GM23248 (cell line): ENCODE data around the gene PRMT1. TPM values are rescaled to one million over a fixed set of nuclear protein-coding genes. Genes with fewer than 3 reads are reported as not detected.
A peak's percentile ranks its signal among the peaks of the same experiment; 100 is the strongest.

ENCODE experiments used
- DNase-seq: peaks from one replicate; pipeline ENCODE4 v3.0.0-alpha.2; 2015
- H2AFZ ChIP-seq: fragments of 200-600 bp; sonication (generic); 2 replicates; pipeline ENCODE4 v1.6.1; 2016; ENCODE audit warnings: antibody characterized with exemption
- H3F3A ChIP-seq: fragments of 200-600 bp; sonication (generic); 2 replicates; pipeline ENCODE4 v1.6.1; 2016; ENCODE audit warnings: mild to moderate bottlenecking, antibody characterized with exemption, mixed run types; ENCODE audit not compliant: insufficient read depth
- H3K27ac ChIP-seq: fragments of 200-600 bp; sonication (generic); 2 replicates; pipeline ENCODE4 v1.5.1; 2016; ENCODE audit warnings: mild to moderate bottlenecking
- H3K27me3 ChIP-seq: fragments of 200-600 bp; sonication (generic); replicated peaks from 2 replicates; pipeline ENCODE4 v1.6.1; 2016; ENCODE audit warnings: mild to moderate bottlenecking; ENCODE audit not compliant: insufficient read depth
- H3K36me3 ChIP-seq: fragments of 200-600 bp; sonication (generic); 2 replicates; pipeline ENCODE4 v1.6.1; 2016; ENCODE audit warnings: low read depth, mild to moderate bottlenecking
- H3K4me1 ChIP-seq: fragments of 200-600 bp; sonication (generic); 2 replicates; pipeline ENCODE4 v1.6.1; 2016; ENCODE audit warnings: mild to moderate bottlenecking; ENCODE audit not compliant: insufficient read depth
- H3K4me2 ChIP-seq: fragments of 200-600 bp; sonication (generic); one replicate; pipeline ENCODE4 v1.6.1; 2016; ENCODE audit warnings: mild to moderate bottlenecking; ENCODE audit not compliant: unreplicated experiment
- H3K4me3 ChIP-seq: fragments of 200-600 bp; sonication (generic); 2 replicates; pipeline ENCODE4 v1.5.1; 2016; ENCODE audit warnings: mild to moderate bottlenecking
- H3K79me2 ChIP-seq: fragments of 200-600 bp; sonication (generic); 2 replicates; pipeline ENCODE4 v1.6.1; 2016; ENCODE audit warnings: mild to moderate bottlenecking; ENCODE audit not compliant: insufficient read depth
- H3K9ac ChIP-seq: fragments of 200-600 bp; sonication (generic); 2 replicates; pipeline ENCODE4 v1.6.1; 2016; ENCODE audit warnings: mild to moderate bottlenecking
- H3K9me2 ChIP-seq: fragments of 200-600 bp; sonication (generic); 2 replicates; pipeline ENCODE4 v1.6.1; 2016; ENCODE audit warnings: mixed run types, mild to moderate bottlenecking, moderate library complexity; ENCODE audit not compliant: insufficient read depth
- H3K9me3 ChIP-seq: fragments of 200-600 bp; sonication (generic); one replicate; pipeline ENCODE4 v1.6.1; 2017; ENCODE audit warnings: low read depth
- H4K20me1 ChIP-seq: fragments of 200-600 bp; sonication (generic); 2 replicates; pipeline ENCODE4 v1.6.0; 2016; ENCODE audit not compliant: insufficient read depth
- EZH2 ChIP-seq: fragments of 200-600 bp; sonication (generic); IDR thresholded peaks from 2 replicates; pipeline ENCODE4 v1.6.1; 2018; ENCODE audit warnings: antibody characterized with exemption, mild to moderate bottlenecking; ENCODE audit not compliant: insufficient read depth, poor library complexity, severe bottlenecking
- EZH2phosphoT487 ChIP-seq: fragments of 200-600 bp; sonication (generic); IDR thresholded peaks from 2 replicates; pipeline ENCODE4 v1.6.1; 2018; ENCODE audit warnings: antibody characterized with exemption, moderate library complexity, mild to moderate bottlenecking, low read depth; ENCODE audit not compliant: insufficient read depth
- WGBS, 2 experiments: methylation state at CpG; one replicate each; pipeline ENCODE4 v1.1.6; 2015 to 2017; ENCODE audit warnings: low lambda C conversion rate in 2 of 2, low coverage in 1 of 2; ENCODE audit errors: missing lambda C conversion rate in 2 of 2; 5-methylcytosine and 5-hydroxymethylcytosine counted together
- in situ Hi-C: fragments of 300-500 bp; cut with MboI; formaldehyde crosslinking; loops from 2 replicates; pipeline ENCODE4 v1.15.0; 2020
- polyA plus RNA-seq: library from polyadenylated mRNA; unstranded; fragments of >200 nt; fragmentation: Nextera tagmentation; extraction: Ambion mirVana; gene quantifications from 2 replicates; pipeline ENCODE4 v1.2.1, GENCODE V29; 2016
- total RNA-seq: library from RNA; depleted of rRNA; stranded (reverse); fragments of >200 nt; shearing (Covaris generic); gene quantifications from 2 replicates; pipeline ENCODE4 v1.2.3, GENCODE V29; 2014

Gene PRMT1
- total and polyA plus RNA-seq, 2 experiments from 2014 or later: 164 to 192 TPM

- 88 to 91% methylated on average over 3 of the region's 3 CpGs for WGBS, 2 experiments
- H4K20me1 ChIP-seq: no peaks in the 10 kb centered on the region
- no peaks in the 10 kb centered on the region for H3K9me3 ChIP-seq
- no peaks in the 10 kb centered on the region for H3K9me2 ChIP-seq
- no peak overlapping the region for H3K27ac ChIP-seq
- in situ Hi-C loops: no loop called here
- H2AFZ ChIP-seq: no peak overlapping the region
- no peaks in the 10 kb centered on the region for H3F3A ChIP-seq
- H3K27me3 ChIP-seq: no peaks in the 10 kb centered on the region
- H3K4me1 ChIP-seq: peaks cover 8% of the 10 kb centered on the region; the same call in 1 of the 2 replicates
- H3K9ac ChIP-seq: no peak overlapping the region
- no peaks in the 10 kb centered on the region for H3K36me3 ChIP-seq
- no peak for TF ChIP-seq EZH2phosphoT487
- TF ChIP-seq EZH2: no peak
- DNase-seq: peak; percentile 36
- no peak overlapping the region for H3K4me2 ChIP-seq
- H3K4me3 ChIP-seq: no peak overlapping the region
- H3K79me2 ChIP-seq: peaks cover 13% of the 10 kb centered on the region
Measured at GRCh38 chr19:49669516-49669915, 7.6 kb upstream of the PRMT1 start.

GRCh38 chr19:49672131-49672919 is 4.7 kb upstream of the PRMT1 start:
- H4K20me1 ChIP-seq: no peaks in the 10 kb centered on the region
- peaks cover 2% of the 10 kb centered on the region for H3K79me2 ChIP-seq
- no peaks in the 10 kb centered on the region for H3K9me2 ChIP-seq
- H2AFZ ChIP-seq: peak overlapping the region; percentile 79
- no peaks in the 10 kb centered on the region for H3K27me3 ChIP-seq
- H3K4me3 ChIP-seq: 0 out of 2 replicates have a peak overlapping the region, but pooled peaks have one; percentile 32
- no peak overlapping the region for H3K27ac ChIP-seq
- peak; percentile 80 for DNase-seq
- H3K4me1 ChIP-seq: peaks cover 8% of the 10 kb centered on the region; the same call in 1 of the 2 replicates
- H3K9ac ChIP-seq: peak overlapping the region; percentile 39; the same call in 1 of the 2 replicates
- peak overlapping the region; percentile 50 for H3K4me2 ChIP-seq
- no peaks in the 10 kb centered on the region for H3K9me3 ChIP-seq
- WGBS, 2 experiments: 28 to 31% methylated on average over 28 of the region's 28 CpGs
- no peaks in the 10 kb centered on the region for H3K36me3 ChIP-seq
- TF ChIP-seq EZH2phosphoT487: no peak
- no peak for TF ChIP-seq EZH2
- in situ Hi-C loops: no loop called here
- H3F3A ChIP-seq: peaks cover 11% of the 10 kb centered on the region

GRCh38 chr19:49676136-49676783 is 811 bp upstream of the PRMT1 start:
- TF ChIP-seq EZH2phosphoT487 (no peak), EZH2 (no peak)
- H3K4me2 ChIP-seq: peak overlapping the region; percentile 83
- H3K9me3 ChIP-seq: no peaks in the 10 kb centered on the region
- H3K9ac ChIP-seq: peak overlapping the region; percentile 87
- in situ Hi-C loops: no loop called here
- H3K4me1 ChIP-seq: peaks cover 8% of the 10 kb centered on the region; the same call in 1 of the 2 replicates
- H3K79me2 ChIP-seq: peaks cover 42% of the 10 kb centered on the region
- 0 out of 2 replicates have a peak, but pooled peaks cover 2% of the 10 kb centered on the region for H3K36me3 ChIP-seq
- H3K27ac ChIP-seq: peak overlapping the region; percentile 91
- H2AFZ ChIP-seq: peak overlapping the region; percentile 93
- H3F3A ChIP-seq: peaks cover 11% of the 10 kb centered on the region
- no peaks in the 10 kb centered on the region for H3K27me3 ChIP-seq
- no peaks in the 10 kb centered on the region for H3K9me2 ChIP-seq
- peak overlapping the region; percentile 68 for H3K4me3 ChIP-seq
- DNase-seq: peak; percentile 93
- WGBS, 2 experiments: 5% methylated on average over 27 of the region's 27 CpGs
- H4K20me1 ChIP-seq: no peaks in the 10 kb centered on the region

GRCh38 chr19:49676784-49677230 is 264 bp upstream of the PRMT1 start:
- 1% methylated on average over 33 to 34 of the region's 34 CpGs for WGBS, 2 experiments
- peak overlapping the region; percentile 93 for H3K9ac ChIP-seq
- 0 out of 2 replicates have a peak, but pooled peaks cover 3% of the 10 kb centered on the region for H3K36me3 ChIP-seq
- H2AFZ ChIP-seq: peak overlapping the region; percentile 37; the same call in 1 of the 2 replicates
- H3K27me3 ChIP-seq: no peaks in the 10 kb centered on the region
- in situ Hi-C loops: no loop called here
- H3K4me3 ChIP-seq: peak overlapping the region; percentile 86
- H3K9me3 ChIP-seq: no peaks in the 10 kb centered on the region
- peaks cover 8% of the 10 kb centered on the region; the same call in 1 of the 2 replicates for H3K4me1 ChIP-seq
- no peaks in the 10 kb centered on the region for H3K9me2 ChIP-seq
- H3K27ac ChIP-seq: peak overlapping the region; percentile 69
- TF ChIP-seq EZH2 (no peak), EZH2phosphoT487 (no peak)
- H3K4me2 ChIP-seq: peak overlapping the region; percentile 91
- H4K20me1 ChIP-seq: no peaks in the 10 kb centered on the region
- peaks cover 11% of the 10 kb centered on the region for H3F3A ChIP-seq
- DNase-seq: peak; percentile 100
- peaks cover 47% of the 10 kb centered on the region for H3K79me2 ChIP-seq
